IMR-90 (cell line): ENCODE results near the gene ZC3H4. TPM values are rescaled to one million over a fixed set of nuclear protein-coding genes. Genes with fewer than 3 reads are reported as not detected.

ENCODE experiments used
- ATAC-seq: fragments of 200-7000 bp; cut with Tn5 transposase; 2 replicates; pipeline ENCODE4 v1.9.1; 2020; ENCODE audit warnings: low read depth, mild to moderate bottlenecking, moderate library complexity
- BruUV-seq: library from RNA; stranded (reverse); fragments of 400-500 nt; replicated peaks from 2 replicates; lab custom pipeline; 2021; lab: Mats Ljungman, UMichigan
- CTCF ChIA-PET: fragments of 300-600 bp; formaldehyde crosslinking; extraction: SDS; loops from one replicate; lab custom pipeline; 2021; ENCODE audit warnings: antibody characterized with exemption; lab: Yijun Ruan, JAX
- POLR2A ChIA-PET: fragments of 300-600 bp; sonication (Branson Sonifier 250); formaldehyde crosslinking; loops from one replicate; lab custom pipeline; 2022; ENCODE audit warnings: antibody characterized with exemption; ENCODE audit not compliant: unreplicated experiment; lab: Charles Lee
- DNase-seq: peaks from one replicate; pipeline ENCODE4 v3.0.0; 2013
- H2AFZ ChIP-seq: replicated peaks from 2 replicates; pipeline ENCODE3; 2013; ENCODE audit warnings: low read length, mild to moderate bottlenecking; ENCODE audit not compliant: poor library complexity
- H2AK5ac ChIP-seq: 2 replicates; pipeline ENCODE4 v1.6.1; 2013; ENCODE audit warnings: low read depth, low read length, inconsistent platforms
- H2AK9ac ChIP-seq: replicated peaks from 2 replicates; pipeline ENCODE3; 2013; ENCODE audit warnings: mild to moderate bottlenecking, low read depth, low read length, moderate library complexity; ENCODE audit not compliant: poor library complexity
- H2BK120ac ChIP-seq: 2 replicates; pipeline ENCODE4 v1.6.1; 2013; ENCODE audit warnings: low read depth, low read length, inconsistent platforms
- H2BK15ac ChIP-seq: 3 replicates; pipeline ENCODE4 v1.6.1; 2013; ENCODE audit warnings: low read depth, low read length, inconsistent platforms
- H2BK20ac ChIP-seq: 2 replicates; pipeline ENCODE4 v1.6.1; 2013; ENCODE audit warnings: low read depth, mild to moderate bottlenecking, inconsistent platforms, low read length, moderate library complexity
- H2BK5ac ChIP-seq: 2 replicates; pipeline ENCODE4 v1.6.1; 2013; ENCODE audit warnings: mild to moderate bottlenecking, low read depth, low read length, inconsistent platforms; ENCODE audit not compliant: poor library complexity, severe bottlenecking
- H3K14ac ChIP-seq: replicated peaks from 2 replicates; pipeline ENCODE4 v1.6.1; 2013; ENCODE audit warnings: low read depth, low read length, inconsistent platforms
- H3K18ac ChIP-seq: 2 replicates; pipeline ENCODE4 v1.6.1; 2013; ENCODE audit warnings: low read depth, low read length, control low read depth
- H3K23ac ChIP-seq: 2 replicates; pipeline ENCODE4 v1.6.1; 2013; ENCODE audit warnings: low read depth, low read length, inconsistent platforms
- H3K27ac ChIP-seq: 2 replicates; pipeline ENCODE4 v1.5.1; 2013; ENCODE audit warnings: mild to moderate bottlenecking, control low read depth, low read length; ENCODE audit not compliant: insufficient read depth
- H3K27me3 ChIP-seq: 2 replicates; pipeline ENCODE4 v1.6.1; 2013; ENCODE audit warnings: low read length; ENCODE audit not compliant: control insufficient read depth, insufficient read depth
- H3K36me3 ChIP-seq: 2 replicates; pipeline ENCODE4 v1.6.1; 2013; ENCODE audit warnings: low read length, mixed read lengths; ENCODE audit not compliant: control insufficient read depth, insufficient read depth
- H3K4ac ChIP-seq: 2 replicates; pipeline ENCODE4 v1.6.1; 2013; ENCODE audit warnings: low read depth, low read length, inconsistent platforms
- H3K4me1 ChIP-seq: 2 replicates; pipeline ENCODE4 v1.6.1; 2013; ENCODE audit warnings: low read length, mixed read lengths; ENCODE audit not compliant: control insufficient read depth, insufficient read depth
- H3K4me2 ChIP-seq: 2 replicates; pipeline ENCODE4 v1.6.1; 2013; ENCODE audit warnings: low read depth, mild to moderate bottlenecking, control low read depth, low read length, moderate library complexity
- H3K4me3 ChIP-seq: 2 replicates; pipeline ENCODE4 v1.5.1; 2013; ENCODE audit warnings: low read depth, mild to moderate bottlenecking, control low read depth, low read length, moderate library complexity; ENCODE audit not compliant: insufficient read depth
- H3K56ac ChIP-seq: 2 replicates; pipeline ENCODE4 v1.6.1; 2013; ENCODE audit warnings: low read length, inconsistent platforms; ENCODE audit not compliant: insufficient read depth; ENCODE audit errors: extremely low read depth
- H3K79me1 ChIP-seq, 2 experiments: 2 replicates each; pipeline ENCODE4 v1.6.1; 2013; ENCODE audit warnings: low read length in 2 of 2, inconsistent platforms in 1 of 2, low read depth in 1 of 2
- H3K9ac ChIP-seq: 2 replicates; pipeline ENCODE4 v1.6.1; 2013; ENCODE audit warnings: low read depth, low read length, control low read depth
- H3K9me1 ChIP-seq: 2 replicates; pipeline ENCODE4 v1.6.1; 2013; ENCODE audit warnings: low read length, inconsistent platforms; ENCODE audit not compliant: insufficient read depth
- H3K9me3 ChIP-seq: 2 replicates; pipeline ENCODE4 v1.6.1; 2013; ENCODE audit warnings: low read length; ENCODE audit not compliant: control insufficient read depth, insufficient read depth
- H4K20me1 ChIP-seq: 2 replicates; pipeline ENCODE4 v1.6.1; 2013; ENCODE audit warnings: low read length, inconsistent platforms; ENCODE audit not compliant: insufficient read depth
- H4K5ac ChIP-seq: 2 replicates; pipeline ENCODE4 v1.6.1; 2013; ENCODE audit warnings: mild to moderate bottlenecking, low read depth, low read length, control low read depth
- H4K8ac ChIP-seq, 2 experiments: 2 replicates each; pipeline ENCODE4 v1.6.1; 2013; ENCODE audit warnings: low read depth in 2 of 2, low read length in 2 of 2, control low read depth in 1 of 2, inconsistent platforms in 1 of 2
- H4K91ac ChIP-seq: 2 replicates; pipeline ENCODE4 v1.6.1; 2013; ENCODE audit warnings: low read depth, low read length, inconsistent platforms; ENCODE audit not compliant: insufficient read depth
- BHLHE40 ChIP-seq: fragments of 150-350 bp; IDR thresholded peaks from 2 replicates; pipeline ENCODE4 v1.6.1; 2016; ENCODE audit warnings: mild to moderate bottlenecking, low read depth, low read length
- CHD1 ChIP-seq: IDR thresholded peaks from 2 replicates; pipeline ENCODE4 v1.6.1; 2012; ENCODE audit warnings: low read depth, low read length, improper control_type of control experiment
- FOS ChIP-seq: fragments of 150-350 bp; IDR thresholded peaks from 2 replicates; pipeline ENCODE4 v1.6.1; 2016; ENCODE audit warnings: low read depth, low read length
- MAFK ChIP-seq: IDR thresholded peaks from 2 replicates; pipeline ENCODE4 v1.6.1; 2012; ENCODE audit warnings: low read depth, low read length, improper control_type of control experiment
- MXI1 ChIP-seq: IDR thresholded peaks from 2 replicates; pipeline ENCODE4 v1.6.1; 2012; ENCODE audit warnings: low read depth, mild to moderate bottlenecking, low read length, moderate library complexity, borderline replicate concordance
- NFE2L2 ChIP-seq: fragments of 150-350 bp; IDR thresholded peaks from 2 replicates; pipeline ENCODE4 v1.6.1; 2016; ENCODE audit warnings: low read depth, mild to moderate bottlenecking, low read length
- POLR2A ChIP-seq: IDR thresholded peaks from 2 replicates; pipeline ENCODE4 v1.6.1; 2012; ENCODE audit warnings: mild to moderate bottlenecking, low read depth, low read length
- RAD21 ChIP-seq: IDR thresholded peaks from 2 replicates; pipeline ENCODE4 v1.6.1; 2012; ENCODE audit warnings: low read length, improper control_type of control experiment
- RFX5 ChIP-seq: IDR thresholded peaks from 2 replicates; pipeline ENCODE4 v1.8.0; 2012; ENCODE audit warnings: low read depth, mild to moderate bottlenecking, low read length, moderate library complexity
- SMC3 ChIP-seq: fragments of 150-350 bp; IDR thresholded peaks from 2 replicates; pipeline ENCODE4 v1.6.1; 2016; ENCODE audit warnings: low read depth, mild to moderate bottlenecking, antibody characterized with exemption, low read length, moderate library complexity
- WGBS, 2 experiments: methylation state at CpG; one replicate each; pipeline versions ENCODE4 v1.1.5 to v1.1.7; 2013; ENCODE audit warnings: missing lambda C conversion rate in 2 of 2; ENCODE audit not compliant: insufficient read length in 1 of 2; ENCODE audit errors: extremely low coverage in 2 of 2; 5-methylcytosine and 5-hydroxymethylcytosine counted together
- dilution Hi-C: fragments of 300-500 bp; cut with HindIII; formaldehyde crosslinking; loops from one replicate; pipeline ENCODE4 v1.14.3; 2018; ENCODE audit warnings: low sequenced_read_pairs; ENCODE audit not compliant: unreplicated experiment
- in situ Hi-C: fragments of 300-500 bp; cut with MboI; formaldehyde crosslinking; loops from 3 replicates; pipeline ENCODE4 v1.14.3; 2019; ENCODE audit warnings: low sequenced_read_pairs, inconsistent platforms, mixed read lengths
- intact Hi-C: fragments of 100-400 bp; cut with micrococcal nuclease; formaldehyde crosslinking; loops from 2 replicates; pipeline ENCODE4 v1.10.0; 2022
- polyA plus RNA-seq, 3 experiments: library from polyadenylated mRNA; depleted of rRNA; stranded (reverse); fragments of >200 nt; gene quantifications; 2 replicates each; pipeline ENCODE4 v1.2.3, GENCODE V29; 2012; ENCODE audit warnings: low replicate concordance in 1 of 3
- total RNA-seq: library from RNA; depleted of rRNA; stranded (reverse); fragments of >200 nt; gene quantifications from 2 replicates; pipeline ENCODE4 v1.2.3, GENCODE V29; 2012
- TF ChIP-seq, protein P1 (sequence below): fragments of 150-350 bp; IDR thresholded peaks from 2 replicates; pipeline ENCODE4 v1.6.1; 2016; ENCODE audit warnings: low read depth, mild to moderate bottlenecking, low read length, moderate library complexity, borderline replicate concordance
- TF ChIP-seq, protein P2 (sequence below): fragments of 150-350 bp; IDR thresholded peaks from 2 replicates; pipeline ENCODE4 v1.6.1; 2017; ENCODE audit warnings: mild to moderate bottlenecking, antibody characterized with exemption, low read length, low read depth

The ZC3H4 gene
- total and polyA plus RNA-seq, 2 of the 4 experiments (the other 2 are of a cell fraction), result 3.9 to 8.9 TPM

DNA sequence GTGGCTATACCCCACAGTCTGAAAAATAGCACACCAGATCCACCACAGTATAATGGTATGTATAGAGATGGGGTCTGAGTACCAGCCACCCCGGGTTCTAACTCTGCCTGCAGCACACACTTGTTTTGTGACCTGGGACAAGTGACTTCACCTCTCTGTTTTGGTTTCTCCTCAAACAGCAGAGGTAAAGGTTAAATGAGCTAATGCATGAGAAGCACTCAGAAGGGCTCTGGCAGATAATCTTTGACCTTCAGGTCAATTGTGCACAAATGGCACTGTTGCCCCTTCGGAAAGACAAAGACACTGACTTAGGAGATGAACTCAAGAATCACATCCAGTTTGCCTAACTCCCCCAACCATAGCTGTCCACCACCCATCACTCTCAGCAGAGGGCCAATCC lies 7.7 kb downstream of the ZC3H4 start:
- no TSS peak for BruUV-seq
- peaks cover 22% of the 10 kb centered on the region for H3K9me1 ChIP-seq
- H3K4ac ChIP-seq, result no peak overlapping the region
- WGBS, 2 experiments, result no CpG with 5 or more reads among the region's 2 CpGs
- H3K27ac ChIP-seq, result no peak overlapping the region
- H2AK9ac ChIP-seq, result no peak overlapping the region
- no peak overlapping the region for H4K8ac ChIP-seq
- DNase-seq (no peak), ATAC-seq (no peak)
- dilution Hi-C loops, result no loop called here
- H3K9ac ChIP-seq, result no peak overlapping the region
- H3K36me3 ChIP-seq, result peaks cover 2% of the 10 kb centered on the region
- no peak overlapping the region for H2BK15ac ChIP-seq
- TF ChIP-seq RAD21 (no peak), NFE2L2 (no peak), SMC3 (no peak), BHLHE40 (no peak), FOS (no peak), CHD1 (no peak), MXI1 (no peak), POLR2A (no peak), MAFK (no peak), RFX5 (no peak)
- TF ChIP-seq, protein P1, sequence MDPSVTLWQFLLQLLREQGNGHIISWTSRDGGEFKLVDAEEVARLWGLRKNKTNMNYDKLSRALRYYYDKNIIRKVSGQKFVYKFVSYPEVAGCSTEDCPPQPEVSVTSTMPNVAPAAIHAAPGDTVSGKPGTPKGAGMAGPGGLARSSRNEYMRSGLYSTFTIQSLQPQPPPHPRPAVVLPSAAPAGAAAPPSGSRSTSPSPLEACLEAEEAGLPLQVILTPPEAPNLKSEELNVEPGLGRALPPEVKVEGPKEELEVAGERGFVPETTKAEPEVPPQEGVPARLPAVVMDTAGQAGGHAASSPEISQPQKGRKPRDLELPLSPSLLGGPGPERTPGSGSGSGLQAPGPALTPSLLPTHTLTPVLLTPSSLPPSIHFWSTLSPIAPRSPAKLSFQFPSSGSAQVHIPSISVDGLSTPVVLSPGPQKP, result no peak
- TF ChIP-seq, protein P2, sequence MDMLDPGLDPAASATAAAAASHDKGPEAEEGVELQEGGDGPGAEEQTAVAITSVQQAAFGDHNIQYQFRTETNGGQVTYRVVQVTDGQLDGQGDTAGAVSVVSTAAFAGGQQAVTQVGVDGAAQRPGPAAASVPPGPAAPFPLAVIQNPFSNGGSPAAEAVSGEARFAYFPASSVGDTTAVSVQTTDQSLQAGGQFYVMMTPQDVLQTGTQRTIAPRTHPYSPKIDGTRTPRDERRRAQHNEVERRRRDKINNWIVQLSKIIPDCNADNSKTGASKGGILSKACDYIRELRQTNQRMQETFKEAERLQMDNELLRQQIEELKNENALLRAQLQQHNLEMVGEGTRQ, result no peak
- intact Hi-C loops, result no loop called here
- H3K79me1 ChIP-seq, result peaks cover 20 to 86% of the 10 kb centered on the region in 2 experiments
- no peak overlapping the region; the same call in 1 of the 2 replicates for H4K5ac ChIP-seq
- H3K27me3 ChIP-seq, result no peaks in the 10 kb centered on the region
- no peak overlapping the region for H3K4me3 ChIP-seq
- H3K18ac ChIP-seq, result no peak overlapping the region
- peaks cover 25% of the 10 kb centered on the region for H3K4me1 ChIP-seq
- no peak overlapping the region for H3K14ac ChIP-seq
- no peak overlapping the region for H3K56ac ChIP-seq
- H4K91ac ChIP-seq, result no peak overlapping the region
- H2BK5ac ChIP-seq, result no peak overlapping the region
- no peak overlapping the region for H3K4me2 ChIP-seq
- POLR2A ChIA-PET, result no interaction called here
- H2AK5ac ChIP-seq, result no peak overlapping the region
- no peak overlapping the region for H2BK20ac ChIP-seq
- in situ Hi-C loops, result no loop called here
- no peak overlapping the region for H2AFZ ChIP-seq
- peak overlapping the region; percentile 29; the same call in 1 of the 2 replicates for H3K23ac ChIP-seq
- peaks cover 52% of the 10 kb centered on the region for H4K20me1 ChIP-seq
- no peak overlapping the region for H2BK120ac ChIP-seq
- CTCF ChIA-PET, result interaction anchor here (1.1 kb wide), 1 partner anchor 138 kb away, joined by 3 read pairs; no protein-coding TSS in a partner anchor
- H3K9me3 ChIP-seq, result no peaks in the 10 kb centered on the region
